Astrocyte (in vitro differentiated cells and primary cell): Measurements from ENCODE around the gene NTRK3.

Source experiments
- CTCF ChIP-seq: IDR thresholded peaks from 2 replicates; pipeline ENCODE4 v1.5.1; 2011; ENCODE audit warnings: low read depth, mild to moderate bottlenecking, inconsistent platforms, low read length, moderate library complexity; ENCODE audit not compliant: insufficient read depth
- EZH2 ChIP-seq: IDR thresholded peaks from 2 replicates; pipeline ENCODE4 v1.6.1; 2012; ENCODE audit warnings: mild to moderate bottlenecking, low read length, inconsistent platforms; ENCODE audit not compliant: insufficient read depth

GRCh38 chr15:88300089-88300488, 43.5 kb upstream of the NTRK3 start:
- TF ChIP-seq CTCF, result no peak
- TF ChIP-seq EZH2, result no peak
